Daoy (cell line): ENCODE measurements around the gene NIPA2. TPM values are rescaled to one million over a fixed set of nuclear protein-coding genes. Genes with fewer than 3 reads are reported as not detected.
"Not testable (repeated sequence)": the region's sequence is repeated elsewhere in the genome, so short reads cannot be mapped to it uniquely, and the experiment has no call there.

Experiments
- DNase-seq: peaks from one replicate; pipeline ENCODE4 v3.0.0-alpha.2; 2015; ENCODE audit warnings: low read depth
- total RNA-seq: library from RNA; depleted of rRNA; stranded (reverse); fragments of >200 nt; shearing (Covaris generic); gene quantifications from 2 replicates; pipeline ENCODE4 v1.2.3, GENCODE V29; 2014; rRNA removed

NIPA2 gene
- total RNA-seq: 123 and 140 TPM in 2 replicates

- DNase-seq: peak; percentile 98
Observed at GRCh38 chr15:22838292-22839042, at the start of gene NIPA2. NIPA2 (plus strand) TSS chr15:22838666; CDS start chr15:22851732, 13,066 bp downstream.

GRCh38 chr15:22794063-22794462, 44.4 kb upstream of the NIPA2 start:
- DNase-seq: no peak

DNA sequence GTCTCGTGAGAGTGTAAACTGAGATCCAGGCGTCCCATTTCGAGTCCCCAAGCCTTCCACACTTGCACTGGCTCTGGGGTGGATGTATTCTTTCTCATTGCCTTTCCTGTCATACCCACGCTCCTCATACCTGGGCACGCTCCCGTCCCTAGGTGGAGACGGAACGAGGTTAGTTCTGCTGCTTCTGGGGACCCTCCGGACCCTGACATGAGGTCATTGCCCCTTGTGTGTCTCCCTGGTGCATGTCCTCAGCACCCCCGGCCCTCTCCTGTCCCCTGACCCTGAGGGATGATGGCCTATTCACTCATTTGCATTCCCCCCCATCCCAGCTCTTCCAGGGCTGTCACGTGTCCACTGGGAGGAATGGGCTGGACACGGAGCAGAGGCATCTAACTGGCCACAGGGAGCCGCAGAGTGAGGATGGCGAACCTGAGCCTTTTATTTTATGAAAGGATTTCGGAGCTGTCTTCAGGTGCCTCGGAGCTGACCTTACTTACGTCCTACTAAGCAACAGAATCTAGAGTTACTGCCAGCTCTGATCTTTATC, 43.8 kb upstream of the NIPA2 start:
- DNase-seq: no peak

DNA sequence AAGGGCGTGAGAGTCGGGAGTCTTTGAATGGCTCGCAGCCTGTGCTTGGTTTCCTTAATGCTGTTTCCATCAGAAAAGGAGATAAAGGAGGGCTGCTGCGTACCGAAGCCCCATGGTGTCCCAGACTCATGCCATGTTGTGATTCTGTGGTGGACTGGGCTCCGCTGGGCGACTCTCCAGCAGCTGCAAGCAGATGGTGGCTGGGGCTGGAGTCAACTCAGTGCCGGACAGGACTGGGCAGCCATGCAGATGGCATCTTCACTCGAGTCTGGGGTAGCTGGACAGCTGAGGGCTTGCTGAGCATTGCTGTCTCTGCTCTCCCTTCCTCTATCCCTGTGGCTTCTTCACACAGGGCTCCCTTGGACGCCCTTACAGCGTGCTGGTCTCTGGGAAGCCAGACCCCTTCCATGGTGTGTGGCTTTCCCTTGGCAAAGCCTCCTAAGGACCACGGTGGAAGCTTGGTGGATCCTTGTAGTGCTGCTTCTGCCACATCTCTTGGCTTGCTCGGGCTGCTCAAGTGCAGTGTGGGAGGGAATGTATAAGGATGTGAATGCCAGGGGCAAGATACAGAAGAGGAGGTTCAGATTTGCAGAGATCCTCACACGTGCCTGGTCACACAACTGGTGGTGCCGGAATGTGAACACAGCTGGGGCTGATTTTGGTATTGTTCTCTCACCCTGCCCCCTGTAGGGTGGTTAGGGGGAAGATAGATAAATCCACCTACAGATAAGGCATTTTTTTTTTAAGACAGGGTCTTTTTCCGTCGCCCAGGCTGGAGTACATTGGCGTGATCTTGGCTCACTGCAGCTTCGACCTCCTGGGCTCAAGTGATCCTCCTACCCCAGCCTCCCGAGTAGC, 43.0 kb upstream of the NIPA2 start:
- DNase-seq: no peak

DNA sequence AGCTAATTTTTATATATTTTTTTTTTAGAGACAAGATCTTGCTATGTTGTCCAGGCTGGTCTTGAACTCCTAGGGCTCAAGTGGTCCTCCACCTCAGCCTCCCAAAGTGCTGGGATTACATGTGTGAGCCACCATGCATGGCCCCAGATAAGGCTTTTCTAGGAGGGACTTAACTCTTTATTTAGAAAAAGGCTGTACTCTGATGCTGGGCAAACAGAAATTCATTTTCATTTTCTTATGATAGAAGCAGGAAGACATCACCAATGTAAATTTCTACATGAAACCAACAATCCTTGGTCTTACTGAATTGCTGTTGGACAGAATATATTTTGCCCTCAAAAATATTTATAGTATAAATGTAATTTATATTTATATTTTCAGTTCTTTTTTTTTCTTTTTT, 42.4 kb upstream of the NIPA2 start:
- no peak for DNase-seq

DNA sequence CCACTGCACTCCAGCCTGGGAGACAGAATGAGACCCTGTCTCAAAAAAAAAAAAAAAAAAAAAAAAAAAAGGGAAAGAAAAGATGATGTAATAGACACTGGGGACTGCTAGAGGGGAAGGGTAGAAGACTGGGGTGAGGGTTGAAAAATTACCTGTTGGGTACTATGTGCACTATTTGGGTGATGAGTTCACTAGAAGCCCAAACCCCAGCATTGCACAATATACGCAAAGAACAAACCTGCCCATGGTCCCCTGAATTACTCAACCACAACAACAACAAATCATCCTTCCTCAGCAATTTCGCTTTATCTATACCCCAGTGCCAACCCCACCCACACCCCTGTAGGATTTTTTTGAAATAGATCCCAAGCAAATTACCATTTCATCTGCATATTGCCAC, 38.6 kb upstream of the NIPA2 start:
- DNase-seq: no peak

- not testable (repeated sequence) for DNase-seq
Observed at GRCh38 chr15:22803006-22803405, 35.5 kb upstream of the NIPA2 start.

DNA sequence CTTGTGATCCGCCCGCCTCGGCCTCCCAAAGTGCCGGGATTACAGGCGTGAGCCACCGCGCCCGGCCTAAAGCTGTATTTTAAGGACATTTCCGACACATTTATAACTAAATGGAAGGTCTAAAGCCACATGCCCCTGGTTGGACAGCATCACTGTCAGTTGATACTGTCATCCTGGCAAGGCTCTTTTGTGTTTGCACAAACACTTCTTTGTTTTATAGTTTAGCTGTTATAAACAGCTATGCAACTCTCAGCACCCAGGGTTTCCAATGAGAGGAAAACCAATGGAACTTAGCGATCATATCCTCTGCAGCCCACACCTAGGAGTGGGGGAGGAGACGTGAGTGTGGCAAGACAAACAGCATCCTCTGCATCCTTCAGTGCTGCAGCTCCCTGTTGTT, 32.3 kb upstream of the NIPA2 start:
- no peak for DNase-seq

GRCh38 chr15:22806664-22807063, 31.8 kb upstream of the NIPA2 start:
- DNase-seq: no peak

DNA sequence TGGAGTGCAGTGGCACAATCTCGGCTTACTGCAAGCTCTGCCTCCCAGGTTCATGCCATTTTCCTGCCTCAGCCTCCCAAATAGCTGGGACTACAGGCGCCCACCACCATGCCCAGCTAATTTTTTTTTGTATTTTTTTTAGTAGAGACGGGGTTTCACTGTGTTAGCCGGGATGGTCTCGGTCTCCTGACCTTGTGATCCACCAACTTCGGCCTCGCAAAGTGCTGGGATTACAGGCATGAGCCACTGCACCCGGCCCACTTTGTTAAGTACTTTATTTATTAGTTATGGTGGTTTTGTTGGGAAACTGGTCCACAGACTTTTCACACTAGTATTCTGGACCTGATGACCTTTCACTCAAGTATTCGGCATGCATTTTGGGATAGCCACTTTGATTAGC, 30.6 kb upstream of the NIPA2 start:
- DNase-seq: not testable (repeated sequence)

DNA sequence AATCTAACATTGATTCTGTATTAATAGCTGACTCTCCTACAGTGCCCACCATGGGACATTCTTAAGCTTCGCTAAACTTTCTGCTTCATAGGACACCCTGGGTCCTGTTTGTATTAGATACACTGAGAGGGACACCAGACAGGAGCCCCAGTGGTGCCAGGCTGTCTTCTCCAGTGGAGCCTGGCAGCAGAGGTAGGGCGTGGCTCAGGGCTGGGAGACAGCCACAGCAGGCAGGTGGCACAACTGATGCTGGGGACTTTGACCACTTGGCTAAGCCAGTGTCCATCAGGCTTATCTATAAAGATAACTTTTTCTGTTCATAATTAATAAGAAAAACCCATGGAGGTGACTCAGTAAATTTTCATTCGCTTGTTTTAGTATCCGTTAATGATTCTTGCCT, 30.2 kb upstream of the NIPA2 start:
- no peak for DNase-seq

- peak; percentile 42 for DNase-seq
Observed at GRCh38 chr15:22808761-22809280, 29.6 kb upstream of the NIPA2 start.

DNA sequence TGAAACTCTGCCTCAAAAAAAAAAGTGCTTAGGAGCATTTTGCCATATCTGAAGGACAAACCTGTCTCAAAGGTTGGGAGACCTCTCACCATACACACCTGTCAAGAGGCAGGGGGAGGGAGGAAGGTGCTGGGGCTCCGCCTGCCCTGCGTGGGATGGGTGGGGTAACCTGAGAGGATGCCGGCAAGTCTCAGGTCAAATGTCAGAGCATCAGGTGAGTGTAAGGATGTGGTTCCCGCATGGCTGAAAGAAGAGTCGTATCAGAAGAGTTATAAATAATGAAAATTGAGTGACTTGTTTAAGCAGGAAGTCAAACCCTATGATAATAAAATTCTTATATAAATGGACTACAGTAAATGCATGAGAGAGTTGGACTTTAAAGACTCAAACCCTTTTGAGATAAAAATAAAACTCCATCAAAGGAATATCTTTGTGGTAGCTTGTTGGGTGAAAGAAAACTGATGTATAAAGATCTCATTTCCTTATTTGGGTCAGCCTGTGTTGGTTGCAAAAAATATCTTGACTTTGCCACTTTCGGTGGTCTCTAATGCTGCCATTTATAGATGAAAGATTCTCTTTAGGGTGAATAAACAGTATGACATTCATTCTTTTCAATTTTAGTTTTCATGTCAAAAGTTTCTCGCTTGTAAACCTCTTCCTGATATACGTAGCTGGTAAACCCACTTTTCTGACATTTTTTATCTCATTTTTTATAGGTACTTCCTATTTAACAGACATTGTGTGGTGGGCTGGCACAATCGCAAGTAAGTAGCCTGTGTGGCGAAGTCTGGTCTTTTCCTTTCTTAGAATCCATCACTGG, 28.2 kb upstream of the NIPA2 start:
- DNase-seq: no peak

DNA sequence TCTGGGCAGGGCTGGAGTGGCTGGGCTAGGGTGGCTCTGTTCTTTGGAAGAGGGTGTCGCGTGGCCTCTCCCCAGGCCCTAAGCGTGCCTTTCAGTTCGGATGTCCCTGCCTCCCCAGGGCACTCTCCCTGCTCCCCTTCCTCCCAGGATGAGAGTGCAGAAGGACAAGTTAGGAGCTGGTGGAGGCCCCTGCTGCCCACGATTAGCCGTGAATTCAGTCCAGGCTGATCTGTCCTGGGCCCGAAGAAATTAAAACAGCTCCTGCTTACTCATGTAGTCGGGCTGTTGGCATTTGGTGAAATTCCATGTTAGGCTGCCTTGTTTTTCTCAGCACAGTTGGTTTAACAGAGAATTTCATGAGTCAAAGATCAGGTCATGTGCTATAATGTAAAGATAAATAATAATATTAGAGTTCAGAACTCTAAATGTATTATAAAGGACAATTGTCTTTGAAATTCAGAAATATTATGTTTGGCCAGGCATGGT, 27.6 kb upstream of the NIPA2 start:
- no peak for DNase-seq

- DNase-seq: peak; percentile 13
Observed at GRCh38 chr15:22811640-22812039, 26.8 kb upstream of the NIPA2 start.

DNA sequence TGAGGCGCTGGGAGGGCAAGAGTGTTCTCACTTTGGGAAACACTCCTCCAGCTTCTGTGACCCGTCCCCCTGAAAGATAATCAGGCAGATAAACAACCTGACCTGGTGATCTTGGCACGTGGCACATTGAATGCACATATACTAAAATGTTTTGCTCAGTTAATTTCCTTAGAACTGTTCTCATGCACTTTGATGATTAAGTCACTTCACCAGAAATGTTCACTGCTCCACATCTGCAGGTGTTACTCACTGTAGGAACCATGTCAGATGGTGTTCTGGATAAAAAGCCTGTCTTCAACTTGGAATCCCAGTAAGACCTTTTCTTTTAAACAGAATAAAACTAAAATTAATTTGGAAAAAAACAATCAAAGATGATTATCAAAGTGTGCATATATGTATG, 24.6 kb upstream of the NIPA2 start:
- DNase-seq: no peak

DNA sequence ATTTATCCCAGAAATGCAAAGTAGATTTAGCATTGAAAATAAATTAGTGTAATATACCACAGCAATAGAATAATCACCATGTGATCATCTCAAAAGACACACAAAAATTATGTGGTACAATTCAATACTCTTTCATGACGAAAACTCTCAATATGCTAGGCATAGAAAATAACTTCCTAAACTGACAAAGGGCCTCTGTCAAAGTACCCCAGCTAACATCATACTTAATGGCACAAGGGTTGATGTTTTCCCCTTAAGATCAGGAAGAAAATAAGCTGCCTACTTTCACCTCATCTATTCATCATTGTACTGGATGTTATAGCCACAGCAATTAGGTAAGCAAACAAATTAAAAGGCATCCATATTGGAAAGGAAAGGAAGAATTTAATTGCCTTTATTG, 22.7 kb upstream of the NIPA2 start:
- no peak for DNase-seq

DNA sequence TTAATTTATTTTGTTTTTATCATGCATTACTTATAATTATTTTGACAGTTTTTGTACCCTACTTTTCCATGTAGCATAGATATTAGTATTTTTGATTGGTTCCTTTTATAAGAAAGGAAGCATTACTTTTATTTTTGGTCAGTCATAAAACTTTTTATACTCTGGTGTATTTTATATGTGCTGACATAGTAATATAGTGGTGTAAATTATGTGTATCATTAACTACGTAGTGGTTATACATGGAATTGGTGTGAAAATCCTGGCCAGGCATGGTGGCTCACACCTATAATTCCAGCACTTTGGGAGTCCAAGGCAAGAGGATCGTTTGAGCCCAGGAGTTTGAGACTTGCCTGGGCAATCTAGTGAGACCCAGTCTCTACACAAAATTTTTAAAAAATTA, 18.8 kb upstream of the NIPA2 start:
- DNase-seq: no peak

DNA sequence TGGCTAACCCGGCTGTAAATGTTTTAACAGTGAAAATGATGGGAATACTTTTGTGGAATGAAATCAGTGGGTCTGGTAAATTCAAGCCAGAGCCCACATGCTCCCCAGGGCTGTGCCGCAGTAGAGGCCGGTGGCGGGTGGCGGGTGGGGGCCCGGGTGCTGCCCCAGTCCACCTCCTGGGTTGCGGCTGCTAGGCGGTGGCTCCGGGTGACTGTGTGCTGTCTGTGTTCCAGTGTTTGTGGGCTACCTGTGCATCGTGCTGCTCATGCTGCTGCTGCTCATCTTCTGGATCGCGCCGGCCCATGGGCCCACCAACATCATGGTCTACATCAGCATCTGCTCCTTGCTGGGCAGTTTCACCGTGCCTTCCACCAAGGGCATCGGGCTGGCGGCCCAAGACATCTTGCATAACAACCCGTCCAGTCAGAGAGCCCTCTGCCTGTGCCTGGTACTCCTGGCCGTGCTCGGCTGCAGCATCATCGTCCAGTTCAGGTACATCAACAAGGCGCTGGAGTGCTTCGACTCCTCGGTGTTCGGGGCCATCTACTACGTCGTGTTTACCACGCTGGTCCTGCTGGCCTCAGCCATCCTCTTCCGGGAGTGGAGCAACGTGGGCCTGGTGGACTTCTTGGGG, 14.9 kb upstream of the NIPA2 start:
- no peak for DNase-seq

- no peak for DNase-seq
Observed at GRCh38 chr15:22827125-22827524, 11.3 kb upstream of the NIPA2 start.

DNA sequence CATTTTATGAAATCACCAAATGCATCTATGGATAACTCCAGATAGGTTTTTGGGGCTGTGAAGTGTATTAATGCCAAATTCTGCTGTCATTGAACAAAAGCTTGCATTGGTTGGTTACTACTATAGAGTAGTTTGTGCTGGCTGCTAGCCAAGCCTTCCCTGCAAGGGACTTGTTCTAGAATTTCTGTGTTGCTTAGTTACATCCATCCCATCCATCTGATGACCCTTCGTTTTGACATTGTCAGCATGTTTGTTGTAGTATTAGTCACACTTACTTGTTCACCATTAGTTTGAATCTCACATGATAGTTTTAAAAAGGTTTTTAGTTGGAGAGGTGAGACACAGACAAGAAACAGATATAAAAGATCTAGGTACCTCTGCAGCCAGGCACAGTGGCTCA, 7.0 kb upstream of the NIPA2 start:
- no peak for DNase-seq
